GM19193 (cell line): Measurements from ENCODE around the gene MINAR1.

Source experiments
- POLR2A ChIP-seq: IDR thresholded peaks from 4 replicates; pipeline ENCODE4 v1.6.1; 2011; ENCODE audit not compliant: insufficient read depth, insufficient read length; ENCODE audit errors: extremely low read depth

MINAR1 gene

DNA sequence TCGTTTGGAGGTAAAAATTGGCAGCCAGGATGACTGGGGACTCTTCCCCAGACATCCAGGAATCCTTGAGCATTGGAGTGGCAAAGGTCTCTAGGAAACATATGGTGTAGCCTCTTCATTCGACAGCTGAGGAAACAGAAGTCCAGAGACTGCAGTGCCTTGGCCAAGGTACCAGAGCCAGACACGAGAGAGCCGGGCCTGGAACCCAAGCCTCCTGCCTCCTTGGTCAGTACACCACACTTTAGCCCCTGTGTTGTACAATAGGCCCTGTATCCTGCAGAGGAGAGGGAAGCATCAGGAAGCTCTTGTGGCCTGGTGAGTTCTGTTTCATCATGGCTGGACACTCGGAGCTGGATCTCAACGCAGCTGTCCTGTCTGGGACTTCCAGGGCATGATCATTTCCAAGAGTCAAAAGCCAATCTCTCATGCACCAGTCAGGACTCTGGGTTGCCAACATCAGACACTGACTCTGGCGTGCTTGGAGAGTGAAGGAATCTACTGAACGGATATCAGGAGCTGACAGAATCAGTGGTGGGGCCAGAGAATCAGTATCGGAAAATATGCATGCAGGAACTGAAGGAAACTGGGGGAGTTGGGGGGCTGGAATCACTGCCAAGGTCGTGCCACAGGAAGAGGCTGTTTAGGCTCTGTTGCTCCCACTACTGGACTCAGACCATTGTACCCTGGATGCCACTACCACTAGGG, 6.4 kb upstream of the MINAR1 start:
- no peak for TF ChIP-seq POLR2A

DNA sequence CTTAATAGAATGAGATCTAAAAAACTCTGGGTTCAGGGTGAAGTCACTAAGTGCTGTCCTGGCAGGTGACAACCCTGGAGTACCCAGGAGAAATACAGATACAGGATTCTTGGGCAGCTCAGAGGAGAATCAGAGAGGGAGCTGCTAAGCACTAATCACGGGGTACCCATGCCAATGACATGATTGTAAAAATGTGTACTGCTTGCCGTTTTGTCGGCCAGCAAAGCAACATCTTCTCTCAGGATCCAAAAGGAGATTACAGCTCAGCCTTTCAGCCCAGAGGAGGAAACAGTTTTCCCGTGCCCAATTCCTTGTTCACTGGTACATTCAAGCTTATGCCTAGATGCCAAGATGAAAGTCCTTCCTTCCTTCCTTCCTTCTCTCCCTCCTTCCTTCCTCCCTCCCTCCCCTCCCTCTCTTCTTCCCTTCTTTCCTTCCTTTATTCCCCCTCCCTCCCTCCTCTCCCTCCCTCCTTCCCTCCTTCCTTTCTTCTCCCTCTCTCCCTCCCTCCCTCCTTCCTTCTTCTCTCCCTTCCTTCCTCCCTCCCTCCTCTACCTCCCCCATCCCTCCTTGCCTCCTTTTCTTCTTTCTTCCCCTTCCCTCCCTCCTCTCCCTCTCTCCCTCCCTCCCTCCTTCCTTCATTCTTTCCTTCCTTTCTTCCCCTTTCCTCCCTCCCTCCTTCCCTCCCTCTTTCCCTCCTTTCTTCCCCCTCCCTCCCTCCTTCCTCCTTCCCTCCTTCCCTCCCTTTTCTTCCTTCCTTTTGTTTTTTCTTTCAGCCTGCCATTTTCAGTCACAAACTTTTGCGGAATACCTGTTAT, 4.1 kb upstream of the MINAR1 start:
- TF ChIP-seq POLR2A: no peak

DNA sequence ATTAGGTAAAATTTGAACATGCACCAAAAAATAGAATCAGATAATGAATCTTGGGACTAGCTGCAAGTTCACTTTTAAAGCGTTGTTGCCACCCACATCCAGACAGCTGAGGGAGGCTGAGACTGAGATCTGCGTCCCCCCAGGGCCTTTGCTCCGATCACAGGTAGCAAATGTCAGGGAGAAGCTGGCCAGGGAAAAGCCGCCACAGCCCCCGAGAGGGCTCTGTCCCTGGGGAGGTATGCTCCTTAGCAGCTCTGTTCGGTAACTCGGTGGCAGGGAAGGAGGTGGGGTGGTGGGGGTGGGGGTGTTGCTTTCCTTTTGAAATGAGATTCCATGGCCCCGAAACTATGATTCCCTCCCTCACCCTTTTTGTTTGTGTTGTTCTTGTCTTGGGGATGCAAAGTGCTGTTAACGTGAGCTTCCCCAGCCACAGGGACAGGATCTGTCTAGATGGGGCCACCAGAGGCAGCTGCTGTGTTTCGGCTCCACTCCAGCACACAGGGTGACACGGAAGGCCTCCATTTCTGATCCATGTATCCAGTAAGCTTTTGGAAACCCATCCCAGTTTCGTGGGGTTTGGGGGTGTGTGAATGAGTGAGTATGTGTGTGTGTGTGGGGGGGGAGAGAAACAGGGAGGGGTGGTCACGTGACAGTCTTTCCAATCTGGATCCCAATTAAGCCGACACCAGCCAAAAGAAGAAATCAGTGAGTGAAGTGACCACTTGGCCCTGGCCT, 1.1 kb upstream of the MINAR1 start:
- TF ChIP-seq POLR2A: no peak

DNA sequence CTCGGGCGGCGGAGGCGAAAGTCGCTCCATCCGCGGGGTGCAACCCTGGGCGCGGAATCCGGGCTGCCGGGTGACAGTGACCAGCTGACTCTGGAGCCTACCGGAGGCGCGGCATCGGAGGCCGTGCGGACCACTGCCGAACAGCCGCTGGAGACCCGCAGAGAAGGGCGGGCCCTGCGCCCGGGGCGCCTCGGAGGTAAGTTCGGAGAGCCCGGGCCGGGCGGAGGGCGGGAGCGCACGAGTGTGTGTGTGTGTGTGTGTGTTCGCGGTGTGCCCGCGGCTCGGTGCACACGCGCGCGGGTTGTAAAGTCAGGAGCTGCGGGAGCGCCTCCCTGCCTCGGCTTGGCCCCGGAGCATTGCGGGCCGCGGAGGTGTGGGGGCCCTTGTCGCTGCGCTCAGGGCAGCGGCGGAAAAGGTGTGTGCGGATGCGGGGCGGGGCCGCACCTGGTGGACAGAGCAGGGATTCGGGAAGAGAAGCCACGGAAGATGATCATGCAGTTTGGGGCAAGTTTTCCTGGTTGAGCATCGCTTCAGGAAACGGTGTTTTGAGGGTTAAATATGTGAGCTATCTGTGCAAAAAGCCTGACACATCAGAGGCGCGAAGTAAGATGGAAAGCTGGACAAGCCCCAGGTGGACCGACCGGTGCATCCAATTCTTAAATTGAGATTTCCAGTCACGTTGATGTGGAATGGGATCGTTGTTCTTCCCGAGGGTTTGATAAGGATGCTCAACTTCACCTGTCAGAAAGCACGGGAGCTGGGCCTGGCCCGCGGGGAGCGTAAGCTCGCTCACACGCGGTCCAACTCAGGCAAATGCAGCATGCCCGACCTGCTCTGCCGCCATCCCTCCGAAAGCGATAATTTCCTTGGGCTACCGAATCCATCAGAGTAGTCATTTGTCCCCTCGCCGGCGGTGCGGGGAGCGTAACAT, 474 bp downstream of the MINAR1 start:
- TF ChIP-seq POLR2A: no peak

DNA sequence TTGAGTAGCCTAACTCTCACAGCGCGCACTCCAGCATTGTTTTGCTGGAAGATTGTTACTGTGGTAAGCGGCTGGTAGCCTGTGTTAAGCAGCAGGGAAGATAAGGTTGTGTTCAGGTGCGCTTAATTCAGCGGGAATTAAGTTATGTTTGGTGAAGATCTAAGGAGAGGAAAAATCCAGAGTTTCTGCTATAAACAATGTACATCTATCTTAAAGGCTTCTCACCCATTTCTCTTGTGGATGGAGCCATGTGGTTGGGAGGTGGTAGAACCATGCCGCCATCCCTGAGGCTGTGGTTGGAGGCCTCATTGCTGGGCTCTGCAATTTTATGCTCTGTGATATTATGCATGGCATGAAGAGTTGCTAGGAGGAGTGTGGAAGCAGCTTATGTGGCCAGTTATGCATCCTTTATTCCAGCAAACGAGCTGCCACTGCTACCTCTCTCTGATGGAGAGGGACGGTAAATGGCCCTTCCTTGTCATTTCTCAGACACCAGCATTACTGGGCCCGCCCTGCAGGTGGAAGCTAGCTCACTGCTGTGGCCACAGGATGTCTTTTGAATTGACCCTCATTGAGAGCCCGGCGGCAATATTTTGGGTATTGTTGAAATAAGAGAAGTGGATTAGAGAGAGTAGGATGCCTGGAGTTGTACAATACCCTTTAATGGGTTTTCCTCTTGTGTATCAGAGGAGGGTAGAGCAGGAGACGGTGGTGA, 1.3 kb downstream of the MINAR1 start:
- no peak for TF ChIP-seq POLR2A

DNA sequence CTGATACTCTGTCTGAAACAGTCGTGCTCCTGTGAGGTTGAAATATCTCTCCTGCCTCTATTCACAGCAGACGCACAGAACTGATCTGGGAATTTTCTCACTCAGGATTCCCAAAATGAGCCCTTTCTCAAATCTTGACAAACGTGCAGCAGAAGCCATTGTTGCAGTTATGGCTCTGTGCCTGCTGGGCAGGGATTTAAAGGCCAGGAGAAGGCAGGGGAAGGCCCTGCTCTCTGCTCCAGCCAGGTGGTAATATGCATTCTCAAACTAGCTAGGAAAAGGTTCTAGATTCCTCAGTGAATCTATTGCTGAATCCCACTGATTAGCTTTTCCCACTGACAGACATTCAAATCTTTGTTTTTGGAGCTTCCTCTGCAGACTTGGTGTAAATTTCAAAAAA, 2.2 kb downstream of the MINAR1 start:
- no peak for TF ChIP-seq POLR2A

DNA sequence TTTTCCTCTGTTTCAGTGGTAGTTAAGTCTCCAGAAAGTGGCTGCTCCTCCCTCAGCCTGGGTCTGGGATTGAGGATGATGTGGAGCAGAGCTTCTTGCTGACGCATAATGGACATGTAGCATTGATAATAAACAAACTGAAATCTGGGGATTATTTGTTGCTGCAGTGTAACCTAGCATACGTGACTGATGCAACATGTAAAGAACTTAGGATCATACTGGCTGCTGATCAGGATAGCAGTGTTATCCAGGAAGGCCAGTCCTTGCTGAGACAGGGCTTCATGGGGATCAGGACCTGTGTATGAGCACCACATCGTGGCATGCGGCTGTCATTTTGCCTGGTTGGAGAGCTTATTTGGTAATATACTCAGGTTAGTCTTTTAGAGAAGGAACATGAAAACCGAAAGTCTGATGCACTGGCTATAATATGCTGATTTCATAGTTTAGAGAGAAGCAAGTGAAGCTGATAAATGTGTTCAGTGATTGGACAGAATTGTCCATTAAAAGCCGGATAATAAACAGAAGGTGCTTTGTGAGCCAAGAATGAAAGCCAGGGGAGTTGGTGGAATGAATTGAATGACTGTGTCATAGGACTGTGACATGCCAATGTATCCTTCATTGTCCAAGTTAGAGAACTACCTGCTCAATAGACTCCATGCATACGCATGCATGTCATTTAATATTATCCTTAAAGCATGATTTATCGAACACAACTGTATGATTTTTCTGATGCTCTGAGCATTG, 4.1 kb downstream of the MINAR1 start:
- TF ChIP-seq POLR2A: no peak

DNA sequence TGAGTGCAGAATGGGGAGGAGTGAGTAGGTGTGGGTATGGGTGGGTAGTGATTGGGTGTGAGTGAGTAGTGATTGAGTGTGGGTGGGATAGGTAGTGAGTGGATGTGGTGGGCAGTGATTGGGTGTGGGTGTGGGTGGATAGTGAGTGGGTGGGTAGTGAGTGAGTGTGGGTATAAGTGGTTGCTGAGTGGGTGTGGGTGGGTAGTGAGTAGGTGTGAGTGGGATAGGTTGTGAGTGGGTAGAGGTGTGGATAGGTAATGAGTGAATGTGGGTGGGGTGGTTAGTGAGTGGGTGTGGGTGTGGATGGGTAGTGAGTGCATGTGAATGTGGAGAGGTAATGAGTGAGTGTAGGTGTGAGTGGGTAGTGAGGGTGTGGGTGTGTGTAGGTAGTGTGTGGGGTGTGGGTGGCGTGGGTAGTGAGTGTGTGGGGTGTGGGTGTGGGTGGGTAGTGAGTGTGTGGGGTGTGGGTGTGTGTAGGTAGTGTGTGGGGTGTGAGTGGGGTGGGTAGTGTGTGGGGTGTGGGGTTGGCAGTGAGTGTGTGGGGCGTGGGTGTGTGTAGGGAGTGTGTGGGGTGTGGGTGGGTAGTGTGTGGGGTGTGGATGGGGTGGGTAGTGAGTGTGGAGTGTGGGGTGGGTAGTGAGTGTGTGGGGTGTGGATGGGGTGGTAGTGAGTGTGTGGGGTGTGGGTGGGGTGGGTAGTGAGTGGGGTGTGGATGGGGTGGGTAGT, 5.3 kb downstream of the MINAR1 start:
- TF ChIP-seq POLR2A: no peak

DNA sequence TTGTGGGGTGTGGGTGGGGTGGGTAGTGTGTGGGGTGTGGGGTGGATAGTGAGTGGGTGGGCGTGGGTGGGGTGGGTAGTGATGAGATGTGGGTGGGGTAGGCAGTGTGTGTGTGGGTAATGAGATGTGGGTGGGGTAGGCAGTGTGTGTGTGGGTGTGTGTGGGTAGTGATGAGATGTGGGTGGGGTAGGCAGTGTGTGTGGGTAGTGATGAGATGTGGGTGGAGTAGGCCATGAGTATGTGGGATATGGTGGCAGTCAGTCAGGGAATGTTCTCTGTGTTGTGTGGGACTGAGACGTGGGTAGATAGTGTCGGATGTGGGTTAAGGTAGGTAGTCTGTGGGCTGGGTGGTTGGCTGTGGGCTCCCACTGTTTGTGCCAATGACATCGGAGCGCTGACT, 7.1 kb downstream of the MINAR1 start:
- no peak for TF ChIP-seq POLR2A

DNA sequence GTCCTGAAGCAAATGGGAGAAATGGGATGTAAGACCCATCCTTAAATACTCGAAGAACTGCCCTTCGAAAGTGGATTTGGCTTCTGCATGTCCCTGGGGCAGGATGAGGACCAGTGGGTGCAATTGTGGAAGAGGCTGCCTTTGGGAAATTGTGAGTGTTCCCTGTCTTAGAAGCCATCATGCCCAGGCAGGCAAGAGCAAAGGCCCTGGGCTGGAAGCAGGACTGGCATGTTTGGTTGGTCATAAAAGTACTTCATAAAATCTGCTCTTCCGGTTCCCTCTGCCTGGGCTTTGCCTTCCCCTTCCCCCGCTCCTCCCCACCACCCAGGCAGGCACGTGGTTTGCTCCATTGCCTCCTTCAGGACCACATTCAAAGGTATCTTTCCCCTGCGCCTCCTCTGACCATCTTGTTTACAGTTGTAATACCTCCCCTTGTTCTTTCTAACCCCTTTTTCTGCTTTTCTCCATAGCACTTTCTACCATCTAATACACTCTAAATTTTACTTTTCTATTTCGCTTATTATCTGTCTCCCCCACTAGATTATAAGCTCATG, 8.3 kb downstream of the MINAR1 start:
- TF ChIP-seq POLR2A: no peak

DNA sequence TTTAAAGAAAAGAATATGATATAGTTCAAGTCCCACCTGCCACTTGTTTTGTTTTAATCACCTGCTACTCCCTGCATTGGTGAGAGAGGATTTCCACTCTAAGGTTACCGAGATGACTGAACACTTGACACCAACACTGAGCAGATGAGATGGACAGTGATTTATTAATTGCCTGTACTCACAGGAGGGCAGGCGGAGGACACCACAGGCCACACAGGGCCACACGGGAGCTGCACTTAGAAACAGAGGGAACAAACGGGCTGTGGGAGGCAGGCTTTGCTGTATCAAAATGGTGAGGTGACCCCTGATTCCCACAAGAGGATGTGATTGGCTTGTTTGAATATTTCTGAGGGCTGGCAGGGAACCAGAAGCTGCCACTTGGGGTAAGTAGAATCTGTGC, 10.8 kb downstream of the MINAR1 start:
- TF ChIP-seq POLR2A: no peak

DNA sequence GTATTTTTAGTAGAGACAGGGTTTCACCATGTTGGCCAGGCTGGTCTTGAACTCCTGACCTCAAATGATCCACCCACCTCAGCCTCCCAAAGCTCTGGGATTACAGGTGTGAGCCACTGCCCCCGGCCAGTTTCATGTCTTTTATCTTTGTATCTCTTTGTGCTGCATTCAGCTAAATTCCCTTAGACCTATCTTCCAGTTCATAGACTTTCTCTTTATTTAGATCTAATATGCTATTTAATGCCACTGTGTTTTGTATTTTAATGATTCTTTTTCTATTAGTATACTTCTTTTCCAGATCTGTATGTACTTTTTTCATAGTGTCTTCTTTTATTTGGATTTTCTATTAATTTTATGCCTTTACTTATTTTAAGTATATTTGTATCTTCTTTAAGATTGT, 14.9 kb downstream of the MINAR1 start:
- TF ChIP-seq POLR2A: no peak

DNA sequence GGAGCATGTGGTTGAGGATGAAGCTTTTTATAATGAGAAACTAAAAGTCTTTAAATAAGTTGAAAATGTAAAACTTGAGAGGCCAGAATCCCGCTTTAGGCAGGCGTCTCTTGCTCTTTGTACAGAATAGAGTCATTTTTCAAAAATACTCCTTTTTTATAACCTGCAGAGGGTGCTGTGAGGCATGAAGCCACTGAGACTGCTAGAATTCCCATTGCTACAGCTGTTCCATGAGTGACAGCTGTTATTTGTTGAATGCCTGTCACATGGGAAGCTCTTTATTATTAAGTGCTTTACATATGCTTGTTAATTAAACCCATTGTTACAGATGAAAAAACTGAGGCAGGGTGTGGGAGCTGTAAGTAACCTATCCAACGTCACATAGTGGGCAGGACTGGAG, 18.5 kb downstream of the MINAR1 start:
- TF ChIP-seq POLR2A: no peak

DNA sequence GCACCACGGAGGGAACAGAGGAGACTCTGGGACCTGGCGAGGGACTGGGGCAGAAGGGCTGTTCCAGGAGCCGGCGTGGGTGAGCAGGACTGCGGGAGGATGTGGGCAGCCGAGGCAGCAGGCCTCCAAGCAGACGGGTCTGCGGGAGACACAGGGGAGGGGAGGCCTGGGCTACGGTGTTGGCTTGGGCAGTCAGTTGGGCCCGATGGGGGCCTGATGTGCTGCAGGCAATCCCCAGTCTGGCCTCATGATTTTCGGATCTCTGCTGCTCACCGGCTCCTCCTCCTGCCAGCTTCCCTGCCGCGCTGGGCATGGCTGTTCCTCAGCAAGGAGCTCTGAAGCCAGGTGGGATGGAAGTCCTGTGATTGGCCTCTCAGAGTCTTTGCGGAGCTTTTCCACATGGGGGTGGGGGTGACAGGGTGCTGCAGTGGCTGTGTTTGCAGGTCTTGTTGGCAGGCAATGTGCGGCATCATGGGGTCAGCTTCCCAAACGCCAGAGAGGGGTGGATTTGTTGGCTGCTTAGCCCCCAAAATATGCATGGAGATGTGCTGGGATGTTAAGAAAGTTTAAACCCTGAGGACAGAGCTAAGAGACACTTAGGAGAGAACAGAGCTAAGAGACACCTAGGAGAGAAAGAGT, 19.3 kb downstream of the MINAR1 start:
- TF ChIP-seq POLR2A: no peak
